H1 (cell line): ENCODE results near the gene ZPBP.

Experiments used
- EZH2 ChIP-seq: fragments of 200-600 bp; sonication (generic); IDR thresholded peaks from 2 replicates; pipeline ENCODE4 v1.7.1; 2012; ENCODE audit warnings: low read depth, mild to moderate bottlenecking, moderate library complexity, low read length, inconsistent platforms; ENCODE audit not compliant: severe bottlenecking
- HDAC6 ChIP-seq: IDR thresholded peaks from one replicate; pipeline ENCODE4 v1.7.1; 2012; ENCODE audit warnings: low read depth, mild to moderate bottlenecking, inconsistent platforms, low read length, moderate library complexity
- POLR2A ChIP-seq, 2 experiments: IDR thresholded peaks; 1 replicate in 1 of 2; 2 replicates in 1 of 2; pipeline ENCODE4 v1.6.1; 2011; ENCODE audit warnings: low read depth in 2 of 2, low read length in 2 of 2, mild to moderate bottlenecking in 2 of 2; ENCODE audit errors: control extremely low read depth in 1 of 2
- SUZ12 ChIP-seq: fragments of 200-600 bp; sonication (generic); IDR thresholded peaks from 2 replicates; pipeline ENCODE4 v1.6.1; 2012; ENCODE audit warnings: mild to moderate bottlenecking, inconsistent platforms, low read length, moderate library complexity, mixed read lengths
- YY1 ChIP-seq: IDR thresholded peaks from 2 replicates; pipeline ENCODE4 v1.6.1; 2011; ENCODE audit warnings: low read depth, mild to moderate bottlenecking, low read length
- TF ChIP-seq, protein P1 (sequence below), 3 experiments: IDR thresholded peaks; 1 replicate in 2 of 3; 2 replicates in 1 of 3; pipeline versions ENCODE4 v1.5.1 to v1.6.1; 2011; ENCODE audit warnings: low read length in 3 of 3, mild to moderate bottlenecking in 3 of 3, inconsistent platforms in 2 of 3, low read depth in 1 of 3, moderate library complexity in 1 of 3; ENCODE audit not compliant: insufficient read depth in 1 of 3; ENCODE audit errors: control extremely low read depth in 1 of 3
- TF ChIP-seq, protein P2 (sequence below): IDR thresholded peaks from 2 replicates; pipeline ENCODE4 v1.6.1; 2011; ENCODE audit warnings: low read length, improper control_type of control experiment

DNA sequence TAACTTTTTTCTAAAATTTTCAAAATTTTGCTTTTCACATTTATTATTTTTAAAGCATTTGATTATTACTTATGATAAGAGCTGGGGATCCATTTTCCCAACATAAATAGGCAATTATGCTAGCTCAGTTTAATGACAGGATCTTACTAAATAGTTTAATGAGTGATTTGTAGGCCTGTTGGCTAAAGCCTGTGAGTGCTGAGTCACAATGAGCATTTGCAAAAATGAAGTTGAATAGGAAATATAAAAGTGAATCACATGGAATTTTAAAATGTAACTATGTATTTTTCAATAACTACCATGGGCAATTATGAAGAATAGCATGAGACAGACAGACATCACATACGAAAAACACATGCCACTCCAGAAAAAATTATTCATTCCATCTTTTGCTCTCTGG is 45.1 kb upstream of the ZPBP start:
- TF ChIP-seq, protein P1, sequence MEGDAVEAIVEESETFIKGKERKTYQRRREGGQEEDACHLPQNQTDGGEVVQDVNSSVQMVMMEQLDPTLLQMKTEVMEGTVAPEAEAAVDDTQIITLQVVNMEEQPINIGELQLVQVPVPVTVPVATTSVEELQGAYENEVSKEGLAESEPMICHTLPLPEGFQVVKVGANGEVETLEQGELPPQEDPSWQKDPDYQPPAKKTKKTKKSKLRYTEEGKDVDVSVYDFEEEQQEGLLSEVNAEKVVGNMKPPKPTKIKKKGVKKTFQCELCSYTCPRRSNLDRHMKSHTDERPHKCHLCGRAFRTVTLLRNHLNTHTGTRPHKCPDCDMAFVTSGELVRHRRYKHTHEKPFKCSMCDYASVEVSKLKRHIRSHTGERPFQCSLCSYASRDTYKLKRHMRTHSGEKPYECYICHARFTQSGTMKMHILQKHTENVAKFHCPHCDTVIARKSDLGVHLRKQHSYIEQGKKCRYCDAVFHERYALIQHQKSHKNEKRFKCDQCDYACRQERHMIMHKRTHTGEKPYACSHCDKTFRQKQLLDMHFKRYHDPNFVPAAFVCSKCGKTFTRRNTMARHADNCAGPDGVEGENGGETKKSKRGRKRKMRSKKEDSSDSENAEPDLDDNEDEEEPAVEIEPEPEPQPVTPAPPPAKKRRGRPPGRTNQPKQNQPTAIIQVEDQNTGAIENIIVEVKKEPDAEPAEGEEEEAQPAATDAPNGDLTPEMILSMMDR (IDR thresholded peaks at IDR 0.05; ENCODE audit: control extremely low read depth in 1 of 3, insufficient read depth in 1 of 3, low read depth in 1 of 3, low read length in 3 of 3) = no peak
- TF ChIP-seq, protein P2, sequence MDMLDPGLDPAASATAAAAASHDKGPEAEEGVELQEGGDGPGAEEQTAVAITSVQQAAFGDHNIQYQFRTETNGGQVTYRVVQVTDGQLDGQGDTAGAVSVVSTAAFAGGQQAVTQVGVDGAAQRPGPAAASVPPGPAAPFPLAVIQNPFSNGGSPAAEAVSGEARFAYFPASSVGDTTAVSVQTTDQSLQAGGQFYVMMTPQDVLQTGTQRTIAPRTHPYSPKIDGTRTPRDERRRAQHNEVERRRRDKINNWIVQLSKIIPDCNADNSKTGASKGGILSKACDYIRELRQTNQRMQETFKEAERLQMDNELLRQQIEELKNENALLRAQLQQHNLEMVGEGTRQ = no peak
- no peak for TF ChIP-seq YY1
- TF ChIP-seq HDAC6 = no peak
- no peak for TF ChIP-seq EZH2
- TF ChIP-seq SUZ12 = no peak
- no peak for TF ChIP-seq POLR2A (IDR thresholded peaks at IDR 0.05; ENCODE audit: control extremely low read depth in 1 of 2, low read depth in 2 of 2, low read length in 2 of 2)
